Endothelial cell of hepatic sinusoid (primary cell): ENCODE measurements around the gene CYTH4.

Experiments
- in situ Hi-C: cut with HindIII; loops from 2 replicates; pipeline ENCODE4 v1.10.0; 2017; ENCODE audit warnings: low sequenced_read_pairs

Gene CYTH4

DNA sequence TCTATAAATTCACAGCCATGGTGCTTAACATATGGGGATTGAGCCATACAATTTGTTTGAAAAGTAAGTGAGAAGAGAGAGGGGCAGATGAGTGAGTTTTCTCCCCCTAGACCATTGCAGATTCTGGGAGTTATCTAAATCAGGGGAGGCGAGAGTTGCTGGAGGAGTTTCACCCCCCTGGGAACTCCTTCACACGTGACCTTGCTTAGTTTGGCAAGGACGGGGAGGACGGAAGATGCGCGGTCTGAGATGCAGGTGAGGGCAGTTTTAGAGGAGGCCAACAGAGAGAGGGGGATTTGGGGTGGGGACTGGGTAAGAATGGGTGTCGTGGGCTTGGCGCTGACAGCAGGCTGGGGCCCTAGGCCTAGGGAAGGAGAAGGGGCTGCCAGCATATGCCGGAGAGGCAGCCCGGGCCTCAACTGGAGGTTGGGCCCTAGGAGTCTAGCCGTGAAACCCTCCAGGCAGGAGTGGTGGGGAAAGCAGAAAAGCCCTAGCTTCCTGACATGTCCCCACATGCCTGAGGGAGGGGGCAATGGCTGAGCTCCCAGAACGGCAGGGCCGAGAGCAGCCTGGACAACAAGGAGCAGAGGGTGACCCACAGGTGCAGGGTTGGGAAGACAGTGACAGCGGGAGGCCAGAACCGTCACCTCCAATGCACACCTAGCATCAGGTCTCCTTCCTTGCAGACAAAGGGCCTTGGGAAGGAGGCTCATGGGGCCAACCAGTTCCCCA lies 81.1 kb downstream of the CYTH4 start:
- in situ Hi-C loops, result no loop called here
